Activated CD8-positive, alpha-beta memory T cell treated with anti-CD3 and anti-CD28 coated beads for 1 hour (primary cell): ENCODE data around the gene CABCOCO1.
"Not testable (repeated sequence)": the region's sequence is repeated elsewhere in the genome, so short reads cannot be mapped to it uniquely, and the experiment has no call there.

Experiments
- DNase-seq, 2 donors: peaks; one replicate each; pipeline ENCODE4 v3.0.0-alpha.2; 2020; ENCODE audit warnings: low read depth in 1 of 2; ENCODE audit errors: extremely low read depth in 1 of 2

The CABCOCO1 gene

GRCh38 chr10:61705022-61705613 lies 42.4 kb downstream of the CABCOCO1 start:
- DNase-seq = no peak

- DNase-seq = no peak
Measured at GRCh38 chr10:61708846-61709245, 46.1 kb downstream of the CABCOCO1 start.

GRCh38 chr10:61712105-61712504 lies 49.4 kb downstream of the CABCOCO1 start:
- not testable (repeated sequence) for DNase-seq

GRCh38 chr10:61719475-61719874 lies 56.7 kb downstream of the CABCOCO1 start:
- not testable (repeated sequence) for DNase-seq

- DNase-seq = no peak
Measured at GRCh38 chr10:61719906-61720305, 57.2 kb downstream of the CABCOCO1 start.

GRCh38 chr10:61721431-61721830 lies 58.7 kb downstream of the CABCOCO1 start:
- no peak for DNase-seq

GRCh38 chr10:61725221-61725620 lies 62.5 kb downstream of the CABCOCO1 start:
- DNase-seq = not testable (repeated sequence)

GRCh38 chr10:61729596-61729995 lies 66.9 kb downstream of the CABCOCO1 start:
- DNase-seq = no peak

- no peak for DNase-seq
Measured at GRCh38 chr10:61730671-61731070, 67.9 kb downstream of the CABCOCO1 start.

GRCh38 chr10:61731638-61732037 lies 68.9 kb downstream of the CABCOCO1 start:
- DNase-seq = no peak

GRCh38 chr10:61732629-61733278 lies 70.0 kb downstream of the CABCOCO1 start:
- no peak for DNase-seq

GRCh38 chr10:61733358-61733940 lies 70.7 kb downstream of the CABCOCO1 start:
- DNase-seq = no peak

GRCh38 chr10:61735882-61736281 lies 73.2 kb downstream of the CABCOCO1 start:
- DNase-seq = no peak

GRCh38 chr10:61737455-61737854 lies 74.7 kb downstream of the CABCOCO1 start:
- DNase-seq = not testable (repeated sequence)

- no peak for DNase-seq
Measured at GRCh38 chr10:61742812-61743211, 80.1 kb downstream of the CABCOCO1 start.

GRCh38 chr10:61744469-61744868 lies 81.7 kb downstream of the CABCOCO1 start:
- no peak for DNase-seq

- DNase-seq = no peak
Measured at GRCh38 chr10:61746377-61746776, 83.6 kb downstream of the CABCOCO1 start.

- no peak for DNase-seq
Measured at GRCh38 chr10:61747307-61747706, 84.6 kb downstream of the CABCOCO1 start.

- no peak for DNase-seq
Measured at GRCh38 chr10:61749291-61749690, 86.6 kb downstream of the CABCOCO1 start.

- DNase-seq = peak; percentile 19 to 33
Measured at GRCh38 chr10:61750943-61751471, 88.3 kb downstream of the CABCOCO1 start.

GRCh38 chr10:61751599-61751998 lies 88.9 kb downstream of the CABCOCO1 start:
- no peak for DNase-seq
